ENCODE results near the gene TCL1B.

Gene TCL1B, protein sequence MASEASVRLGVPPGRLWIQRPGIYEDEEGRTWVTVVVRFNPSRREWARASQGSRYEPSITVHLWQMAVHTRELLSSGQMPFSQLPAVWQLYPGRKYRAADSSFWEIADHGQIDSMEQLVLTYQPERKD

DNA sequence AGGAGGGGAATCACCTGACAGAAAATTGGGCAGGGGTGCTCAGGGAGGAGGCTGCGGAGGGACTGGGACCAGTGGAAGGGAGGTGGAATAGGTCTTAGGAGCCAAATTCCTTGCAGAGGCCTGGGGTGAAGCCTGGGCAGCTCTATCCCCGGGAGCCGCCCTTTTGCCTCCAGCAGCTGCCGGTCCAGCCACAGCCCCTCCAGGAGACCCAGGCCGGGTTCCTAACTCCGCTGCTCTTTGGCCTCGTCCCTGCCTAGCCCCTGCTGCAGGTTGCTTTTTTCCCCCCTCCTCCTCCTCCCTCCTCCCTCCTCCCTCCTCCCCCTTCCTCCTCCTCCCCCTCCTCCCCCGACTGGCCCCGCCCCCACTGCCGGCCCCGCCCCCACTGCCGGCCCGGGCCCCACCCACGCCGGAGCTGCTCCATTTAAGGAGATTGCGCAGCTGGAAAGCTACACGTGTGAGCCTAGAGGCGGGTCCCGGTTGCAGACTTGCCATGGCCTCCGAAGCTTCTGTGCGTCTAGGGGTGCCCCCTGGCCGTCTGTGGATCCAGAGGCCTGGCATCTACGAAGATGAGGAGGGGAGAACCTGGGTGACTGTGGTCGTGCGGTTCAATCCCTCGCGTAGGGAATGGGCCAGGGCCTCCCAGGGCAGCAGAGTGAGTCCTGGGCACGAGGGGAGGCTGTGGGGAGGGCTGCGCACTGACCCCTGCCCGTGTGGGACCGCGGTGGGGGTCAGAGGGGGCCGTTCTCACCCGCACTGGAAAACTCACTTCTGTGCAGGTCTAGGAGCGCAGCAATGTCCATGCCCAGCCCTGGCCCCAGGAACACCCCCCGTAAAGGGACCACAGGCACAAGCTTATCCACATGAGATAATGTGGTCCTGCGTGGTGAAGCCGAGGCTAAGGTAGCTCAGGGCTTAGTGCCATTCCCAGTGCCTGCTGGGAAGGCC lies at the start of gene TCL1B:
TSS of gene TCL1B (plus strand) at position 449 of the 945 bp plus-strand sequence. CDS start at position 491, 42 bp downstream.
- DNase-seq = no peak

DNA sequence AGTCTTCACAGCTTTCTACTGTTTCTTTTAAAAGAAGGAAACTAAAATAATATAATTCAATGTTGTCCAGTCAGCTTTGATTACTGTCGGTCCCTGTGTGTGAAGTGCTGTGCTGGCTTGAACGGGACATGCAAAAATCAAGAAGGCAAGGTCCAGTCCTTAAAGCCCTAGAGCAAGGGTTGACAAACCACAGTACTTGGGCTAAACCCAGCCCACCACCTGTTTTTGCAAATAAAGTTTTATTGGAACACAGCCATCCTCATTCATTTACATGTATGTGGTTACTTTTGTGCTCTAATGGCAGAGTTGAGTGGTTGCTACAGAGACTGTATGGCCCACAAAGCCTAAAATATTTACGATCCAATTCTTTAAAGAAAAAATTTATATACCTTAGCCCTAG lies 41.2 kb upstream of the TCL1B start:
- no peak for DNase-seq

DNA sequence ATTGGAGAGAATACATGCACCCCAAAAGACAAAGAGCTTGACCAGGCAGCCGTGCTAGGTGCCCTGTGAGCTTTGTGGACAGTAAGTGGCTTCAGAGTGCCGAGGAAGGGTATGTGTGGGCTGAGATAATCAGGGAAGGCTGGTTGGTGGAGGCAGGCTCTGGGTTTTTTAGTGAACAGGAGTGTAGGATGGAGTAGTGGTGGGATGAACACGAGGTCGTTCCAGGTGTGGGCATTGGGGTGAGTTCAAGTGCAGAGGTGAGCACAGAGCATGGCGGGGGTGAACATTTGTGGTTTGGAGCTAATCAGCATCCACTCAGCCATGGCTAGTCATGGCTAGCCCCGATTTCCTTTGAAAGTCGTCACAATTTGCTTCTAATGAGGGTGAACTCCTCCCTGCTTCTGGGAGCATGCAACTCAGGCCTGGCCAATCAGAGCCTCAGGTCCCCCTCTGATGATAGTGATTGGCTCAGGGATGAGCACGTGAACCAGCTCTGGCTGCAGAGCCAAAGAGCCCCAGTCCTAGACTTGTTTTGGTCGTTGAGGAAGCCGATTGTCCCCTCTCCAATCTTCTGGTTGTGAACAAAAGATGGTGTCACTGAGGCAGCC lies 40.7 kb upstream of the TCL1B start:
- no peak for DNase-seq

DNA sequence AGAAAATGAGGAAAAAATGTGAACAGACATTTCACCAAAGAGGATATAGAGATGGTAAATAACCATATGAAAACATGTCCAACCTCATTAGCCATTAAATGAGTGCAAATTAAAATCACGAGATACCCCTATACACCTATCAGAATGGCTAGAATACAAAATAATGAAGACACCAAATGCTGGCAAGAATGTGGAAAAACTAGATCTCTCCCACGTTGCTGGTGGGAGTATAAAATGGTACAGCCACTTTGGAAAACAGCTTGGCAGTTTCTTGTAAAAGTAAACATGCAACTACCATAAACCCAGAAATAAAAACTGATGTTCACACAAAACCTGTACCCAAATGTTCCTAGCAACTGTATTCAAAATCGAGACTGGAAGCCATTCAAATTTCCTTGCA lies 38.3 kb upstream of the TCL1B start:
- no peak for DNase-seq

DNA sequence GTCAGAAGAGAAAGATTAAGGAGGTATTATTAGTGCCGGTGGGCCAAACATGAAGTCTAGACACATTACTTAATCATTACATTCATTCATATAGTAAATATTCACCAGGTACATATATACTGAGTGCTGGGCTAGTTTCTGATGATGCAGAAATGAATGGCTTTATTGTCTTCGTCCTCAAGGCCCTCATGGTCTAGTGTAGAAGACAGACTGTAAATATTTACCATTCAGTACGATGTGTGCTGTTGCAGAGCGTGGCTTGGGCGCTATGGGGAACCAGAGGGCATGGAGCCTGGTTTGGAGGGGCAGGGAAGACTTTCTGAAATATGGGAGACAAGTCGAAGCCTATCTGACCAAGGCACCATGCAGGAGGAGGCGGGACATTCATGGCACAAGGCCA lies 37.0 kb upstream of the TCL1B start:
- no peak for DNase-seq

DNA sequence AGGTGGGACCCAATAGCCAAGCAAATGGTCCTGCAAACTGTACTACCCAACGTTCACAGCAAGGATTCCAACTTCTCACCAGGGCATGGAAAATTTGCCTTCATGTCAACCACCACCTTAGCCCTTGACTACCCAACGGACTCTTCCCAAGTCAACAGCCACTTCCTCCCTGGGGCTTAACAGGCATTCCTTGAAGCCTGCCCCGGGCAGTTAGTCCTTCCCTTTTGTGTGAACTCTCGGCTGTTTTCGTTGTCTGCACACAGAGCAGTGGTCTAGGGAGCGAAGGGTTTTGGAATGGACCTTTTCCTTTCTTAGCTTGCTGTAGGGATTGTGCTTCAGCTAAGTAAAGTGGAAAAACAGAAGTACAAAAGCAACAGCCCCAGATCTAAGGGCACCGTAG lies 35.2 kb upstream of the TCL1B start:
- DNase-seq = no peak

DNA sequence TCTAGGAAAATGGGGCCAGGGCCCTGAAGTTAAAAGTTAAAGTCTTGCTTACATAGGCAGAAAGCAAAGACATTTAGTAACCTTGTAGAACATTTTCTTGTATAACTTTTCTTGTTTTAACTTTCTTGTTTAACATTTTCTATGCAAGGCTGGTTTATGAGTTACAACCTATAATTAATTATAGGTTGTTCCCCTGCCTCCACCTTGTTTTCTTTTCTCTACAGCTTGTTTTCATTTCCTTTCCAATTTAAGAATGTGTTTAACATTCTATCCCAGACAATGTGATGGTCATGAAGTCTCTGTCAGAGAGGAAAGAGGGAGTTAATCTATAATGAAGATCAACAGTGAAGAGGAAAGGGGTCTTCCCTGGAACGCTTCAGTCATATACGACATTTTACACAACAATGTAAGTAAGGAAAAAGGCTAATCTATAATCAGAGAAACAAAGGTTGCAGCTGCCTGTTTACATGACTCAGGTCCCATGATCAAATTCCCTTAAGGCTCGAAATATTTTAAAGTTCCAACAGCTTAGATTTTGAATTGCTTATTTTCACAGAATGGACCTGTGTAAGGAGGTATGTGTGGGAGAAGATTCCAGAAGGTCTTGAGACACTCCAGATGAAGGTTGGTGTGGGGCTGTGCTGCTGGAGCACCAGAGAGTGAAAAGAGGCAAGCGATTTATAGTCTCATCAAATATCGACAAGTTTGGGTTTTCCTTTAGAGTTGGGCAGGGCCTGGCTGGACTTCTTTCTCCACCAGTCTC lies 34.2 kb upstream of the TCL1B start:
- no peak for DNase-seq

DNA sequence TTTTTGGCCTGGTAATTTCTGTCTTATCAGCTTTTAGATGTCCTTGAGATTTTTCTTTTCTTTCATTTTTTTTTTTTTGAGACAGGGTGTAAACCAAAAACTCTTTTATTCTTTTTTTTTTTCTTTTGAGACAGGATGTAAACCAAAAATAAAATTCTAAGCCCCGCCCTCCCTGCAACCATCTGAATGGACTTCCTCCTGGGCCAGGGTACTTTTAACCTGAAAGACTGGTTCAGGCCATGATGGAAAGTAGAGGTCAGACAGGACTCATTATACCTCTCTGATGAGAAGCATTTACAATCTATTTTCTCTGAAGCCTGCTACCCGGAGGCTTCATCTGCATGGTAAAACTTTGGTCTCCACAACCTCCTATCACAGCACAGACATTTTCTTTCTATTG lies 33.5 kb upstream of the TCL1B start:
- DNase-seq = no peak

DNA sequence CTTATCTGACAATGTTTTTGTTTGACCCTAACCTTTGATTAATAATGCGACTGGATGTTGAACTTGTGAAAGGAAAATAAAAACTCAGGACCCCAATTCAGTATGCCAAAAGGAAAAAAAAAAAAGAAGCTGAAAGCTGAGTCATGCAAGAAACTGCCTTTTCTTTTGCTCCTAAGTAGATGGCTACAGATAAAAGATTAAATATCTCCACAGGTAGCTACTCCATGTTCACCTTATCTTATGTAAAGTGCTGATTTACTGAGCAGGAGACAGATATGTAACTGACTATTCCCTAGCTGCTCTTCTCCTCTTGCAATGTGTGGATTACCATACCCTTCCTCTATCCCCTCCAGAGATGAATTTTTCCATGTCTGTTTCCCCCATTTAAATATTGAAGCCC lies 30.8 kb upstream of the TCL1B start:
- no peak for DNase-seq

DNA sequence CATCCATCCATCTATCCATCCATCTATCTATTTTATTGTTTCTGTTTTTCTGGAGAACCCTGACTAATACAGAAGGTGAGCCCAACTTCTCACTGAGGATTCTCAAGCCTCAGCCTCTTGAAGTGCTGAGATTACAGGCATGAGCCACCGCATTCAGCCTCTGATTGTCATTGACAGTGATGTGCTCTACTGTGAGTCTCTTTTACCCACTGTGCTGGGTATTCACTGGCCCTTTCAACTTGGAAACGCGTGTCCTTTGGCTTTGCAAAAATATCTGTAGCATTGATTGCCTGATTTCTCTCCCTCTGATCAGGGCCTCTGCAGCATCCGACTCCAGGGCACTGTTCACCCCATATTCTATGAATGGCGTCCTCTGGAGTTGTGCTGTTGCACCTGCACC lies 29.6 kb upstream of the TCL1B start:
- DNase-seq = no peak

DNA sequence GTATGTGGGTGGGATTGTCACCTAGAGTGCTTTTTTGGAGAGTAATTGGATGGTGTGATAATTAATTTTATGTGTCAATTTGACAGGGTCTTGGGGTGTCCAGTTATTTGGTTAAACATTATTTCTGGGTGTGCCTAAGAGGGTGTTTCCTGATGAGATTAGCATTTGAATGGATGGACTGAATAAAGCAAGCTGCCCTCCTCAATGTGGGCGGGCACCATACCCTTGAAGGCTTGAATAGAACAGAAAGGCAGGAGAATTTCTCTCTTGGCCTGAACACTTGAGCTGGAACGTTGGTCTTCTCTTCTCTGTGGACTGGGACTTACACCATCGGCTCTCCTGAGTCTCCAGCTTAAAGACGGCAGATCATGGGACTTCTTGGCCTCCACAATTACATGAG lies 28.8 kb upstream of the TCL1B start:
- DNase-seq = no peak

DNA sequence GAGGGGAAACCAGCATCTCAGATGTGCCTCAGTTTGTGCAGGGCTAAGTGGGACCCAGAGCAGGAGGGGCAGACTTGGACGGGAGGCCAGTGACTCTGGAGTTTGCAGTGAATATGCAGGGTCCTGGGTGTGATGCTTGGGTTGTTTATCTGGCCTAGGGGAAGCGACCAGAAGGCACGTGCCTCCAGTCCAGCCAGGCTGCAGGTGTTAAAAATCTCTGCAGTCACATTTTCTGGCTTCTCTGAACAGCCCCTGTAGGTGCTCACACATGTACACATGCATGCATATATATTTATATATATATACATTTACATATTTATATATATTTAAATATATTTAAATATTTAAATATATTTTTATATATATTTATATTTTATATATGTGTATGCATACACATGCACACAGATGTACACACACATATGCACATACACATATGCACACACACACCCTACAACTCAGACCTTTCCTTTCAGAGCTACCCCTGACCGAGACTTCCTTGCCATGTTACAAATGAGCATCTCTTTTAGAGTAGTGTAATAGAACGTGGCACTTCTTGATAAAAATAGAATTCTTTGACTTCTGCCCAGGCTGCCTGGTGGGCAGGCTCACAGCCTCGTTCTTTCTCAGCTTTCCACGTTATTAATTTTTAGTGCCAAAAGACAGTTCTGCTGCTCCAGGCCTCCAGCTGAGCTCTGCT lies 26.8 kb upstream of the TCL1B start:
- DNase-seq = peak; percentile 64

DNA sequence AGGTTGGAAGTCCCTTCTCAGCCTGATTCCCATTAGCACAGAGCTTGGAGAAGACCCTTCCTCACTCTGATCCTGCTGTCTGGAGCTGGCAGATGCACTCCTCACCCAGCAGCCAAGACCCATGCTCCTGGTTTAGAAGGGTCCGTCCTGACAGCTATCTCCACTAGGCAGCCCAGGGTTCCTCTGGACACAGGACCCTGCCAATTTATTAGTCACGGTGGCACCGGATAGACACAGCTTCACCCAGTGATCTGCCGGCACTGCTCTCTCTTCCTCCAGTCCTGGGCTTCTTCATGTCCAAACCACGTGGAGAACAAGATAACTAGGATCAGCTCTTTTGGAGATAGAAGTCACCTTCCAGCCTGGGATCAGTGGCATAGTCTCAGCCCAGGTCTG lies 26.2 kb upstream of the TCL1B start:
- no peak for DNase-seq

DNA sequence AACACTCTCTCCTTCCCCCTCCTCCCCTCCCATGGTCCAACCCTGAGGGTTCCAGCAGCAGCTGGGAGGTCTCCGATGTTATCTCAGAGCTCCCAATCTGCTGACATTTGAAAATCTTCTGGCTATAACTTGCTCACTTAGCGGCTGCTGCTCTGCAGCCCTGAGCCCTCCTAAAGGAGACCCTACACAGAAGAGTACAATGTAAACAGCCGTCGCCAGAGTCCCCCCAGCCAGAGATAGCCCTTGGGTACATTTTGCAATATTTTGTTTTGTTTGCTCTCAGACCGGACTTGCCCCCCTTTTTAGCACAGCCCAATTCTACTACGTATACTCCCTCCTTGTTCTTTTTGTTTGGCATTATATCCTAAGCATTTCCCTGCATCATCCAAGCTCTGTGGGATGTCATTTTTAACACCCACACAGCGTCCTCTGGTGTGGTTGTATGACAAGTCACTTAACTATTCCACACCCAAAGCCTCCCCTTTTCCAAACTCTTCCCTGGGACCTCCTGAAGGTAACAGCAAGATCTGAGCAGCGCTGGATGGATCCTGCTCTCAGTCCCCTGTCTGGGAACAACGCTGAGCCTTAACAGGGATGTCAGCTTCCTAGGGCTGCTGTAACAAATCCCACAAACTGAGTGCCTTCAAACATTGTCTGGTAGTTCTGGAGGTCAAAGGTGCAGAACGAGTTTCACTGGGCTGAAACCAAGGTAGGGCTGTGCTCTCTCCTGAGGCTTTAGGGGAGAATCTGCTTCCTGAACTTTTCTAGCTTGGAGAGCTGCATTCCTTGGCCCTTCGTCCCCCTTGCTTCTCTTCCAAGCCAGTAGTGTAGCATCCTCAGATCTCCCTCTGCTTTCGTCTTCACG lies 25.3 kb upstream of the TCL1B start:
- peak; percentile 82 for DNase-seq

DNA sequence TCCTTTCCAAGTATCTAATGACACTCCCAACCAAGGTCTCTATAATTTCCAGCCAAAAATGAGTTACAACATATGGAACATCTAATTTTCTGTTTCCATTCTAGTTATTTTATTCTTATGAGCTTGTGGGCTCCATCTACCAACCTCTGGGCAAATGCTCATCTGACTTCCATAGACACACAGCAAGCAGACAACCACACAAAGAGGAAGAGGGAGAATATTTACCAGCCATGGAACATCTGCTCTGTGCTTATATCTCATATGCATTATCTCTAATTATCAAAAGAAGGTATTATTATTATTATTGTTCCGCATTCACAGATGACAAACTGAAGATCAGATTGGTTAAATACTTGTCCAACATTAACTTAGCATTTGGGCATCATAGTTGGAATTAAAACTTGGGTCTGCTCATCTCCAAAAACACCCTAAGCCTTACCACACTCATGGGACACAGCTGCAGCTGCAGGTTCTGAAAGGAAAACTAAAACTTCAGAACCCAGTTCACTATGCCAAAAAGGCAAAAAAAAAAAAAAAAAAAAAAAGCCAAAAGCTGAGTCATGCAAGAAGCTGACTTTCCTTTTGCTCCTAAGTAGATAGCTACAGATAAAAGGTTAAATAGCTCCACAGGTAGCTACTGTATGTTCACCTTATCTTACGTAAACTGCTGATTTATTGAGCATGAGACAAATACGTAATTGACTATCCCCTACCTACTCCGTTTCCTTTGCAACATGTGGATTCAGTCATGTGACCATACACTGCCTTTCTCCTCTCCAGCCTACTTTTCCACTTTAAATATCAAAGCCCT lies 23.6 kb upstream of the TCL1B start:
- peak; percentile 44 for DNase-seq

DNA sequence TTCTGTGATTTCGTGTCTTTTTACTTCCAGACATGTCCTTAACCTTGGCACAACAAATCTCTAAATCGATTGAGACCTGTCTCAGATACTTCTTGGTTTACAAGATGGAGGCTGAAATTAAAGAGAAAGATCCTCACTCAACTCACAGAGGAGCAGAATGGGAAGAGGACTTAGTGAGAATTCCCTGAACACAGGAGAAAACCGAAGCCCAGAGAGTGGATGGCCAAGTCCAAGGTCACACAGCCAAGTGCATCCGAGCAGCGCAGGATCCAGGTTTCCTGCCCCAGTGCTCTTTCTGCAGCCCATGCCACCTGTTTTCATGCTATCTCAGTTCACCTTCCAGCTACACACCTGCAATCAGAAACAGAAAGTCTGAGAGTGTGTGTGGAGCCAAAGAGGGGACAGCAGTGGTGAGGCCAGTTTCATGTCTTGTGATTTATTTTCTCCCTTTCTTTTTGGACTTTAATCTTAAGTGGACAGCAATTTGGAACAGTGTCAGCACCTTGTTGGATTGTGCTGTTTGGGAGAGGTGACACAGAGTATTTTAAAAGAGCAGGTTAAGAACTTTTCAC lies 22.9 kb upstream of the TCL1B start:
- no peak for DNase-seq

DNA sequence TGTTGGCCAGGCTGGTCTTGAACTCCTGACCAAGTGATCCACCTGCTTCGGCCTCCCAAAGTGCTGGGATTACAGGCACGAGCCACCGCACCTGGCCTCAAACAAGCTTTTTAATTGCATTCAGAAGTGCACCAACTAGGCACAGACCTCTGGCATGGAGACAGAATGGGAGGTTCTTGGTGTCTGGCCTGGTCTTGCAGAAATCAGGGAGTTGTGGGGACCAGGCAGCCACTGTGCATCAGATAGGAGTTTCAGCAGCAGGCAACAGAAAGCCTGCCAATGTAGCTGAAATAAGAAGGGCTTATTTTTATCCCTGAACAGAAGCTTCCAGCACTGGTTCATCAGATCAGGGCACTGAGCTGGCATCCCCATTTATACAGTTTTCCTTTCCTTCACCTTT lies 22.2 kb upstream of the TCL1B start:
- DNase-seq = peak; percentile 49

DNA sequence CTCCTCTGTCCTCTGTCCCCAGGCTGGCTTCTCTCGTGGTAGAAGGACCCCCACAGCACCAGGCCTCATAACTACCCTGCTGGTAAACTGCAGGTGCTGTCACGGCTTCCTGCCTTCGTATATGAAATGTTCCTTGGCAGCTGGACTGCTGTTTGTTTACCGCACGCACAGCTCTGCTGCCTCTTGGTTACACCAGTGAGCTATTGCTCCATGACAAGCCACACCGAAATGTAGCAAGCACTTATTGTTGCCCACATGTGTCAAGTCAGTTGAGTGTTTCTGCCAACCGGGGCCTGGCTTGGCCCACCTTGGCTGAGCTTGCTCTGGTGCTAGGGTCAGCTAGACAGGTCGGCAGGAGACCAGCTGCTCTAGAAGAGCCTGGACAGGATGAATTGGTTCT lies 21.7 kb upstream of the TCL1B start:
- DNase-seq = peak; percentile 39

DNA sequence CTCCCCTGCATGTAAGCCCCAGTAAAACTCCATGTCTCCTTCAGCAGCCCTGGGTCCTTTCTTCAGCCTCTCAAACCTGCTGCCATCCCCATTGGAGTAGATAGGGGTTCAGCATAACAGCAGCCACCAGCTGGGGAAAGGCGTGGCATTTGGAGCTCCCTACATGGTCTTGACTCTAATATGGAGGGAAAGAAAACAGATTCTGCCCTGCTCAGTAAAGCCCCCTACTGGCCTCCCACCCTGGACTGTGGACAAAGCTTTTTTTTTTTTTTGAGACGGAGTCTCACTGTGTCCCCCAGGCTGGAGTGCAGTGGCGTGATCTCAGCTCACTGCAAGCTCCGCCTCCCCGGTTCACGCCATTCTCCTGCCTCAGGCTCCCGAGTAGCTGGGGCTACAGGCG lies 20.7 kb upstream of the TCL1B start:
- DNase-seq = peak; percentile 10

DNA sequence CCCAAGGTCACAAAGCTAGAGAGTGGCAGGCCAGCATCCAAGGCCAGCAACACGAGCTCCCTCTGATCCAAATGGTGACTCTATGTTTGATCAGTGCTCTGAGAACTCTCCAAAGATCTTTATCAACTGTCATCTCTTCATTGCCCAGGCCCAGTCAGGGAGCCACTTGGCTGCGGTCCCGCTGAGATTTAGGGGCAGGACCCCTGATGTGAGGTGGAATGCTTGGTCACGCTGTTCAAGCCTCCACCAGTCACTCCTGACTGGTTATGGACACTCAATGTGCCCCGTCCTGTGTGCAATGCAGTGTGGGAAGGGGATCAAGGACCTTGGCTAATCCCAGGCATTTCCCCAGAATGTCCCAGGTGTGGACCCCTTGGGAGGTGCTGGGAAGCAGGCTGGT lies 19.8 kb upstream of the TCL1B start:
- no peak for DNase-seq

Measured in NCI-H1694 treated with DMSO at 0.1 percent for 48 hours (cell line).